Peyer's patch (tissue), 4 donors: Measurements from ENCODE around the gene TPM1. TPM values are rescaled to one million over a fixed set of nuclear protein-coding genes. Genes with fewer than 3 reads are reported as not detected.
A peak's percentile ranks its signal among the peaks of the same experiment; 100 is the strongest.
"Not testable (repeated sequence)": the region's sequence is repeated elsewhere in the genome, so short reads cannot be mapped to it uniquely, and the experiment has no call there.

Source experiments
- DNase-seq, 3 donors: peaks; one replicate each; pipeline ENCODE4 v3.0.0-alpha.2; 2017 to 2019
- H3K27ac ChIP-seq, 4 donors: fragments of 200-600 bp; sonication (generic); one replicate each; pipeline ENCODE4 v1.5.1; 2016 to 2019
- H3K27me3 ChIP-seq, 2 donors: fragments of 200-600 bp; sonication (generic); one replicate each; pipeline ENCODE4 v1.5.1; 2019
- H3K36me3 ChIP-seq, 3 donors: fragments of 200-600 bp; sonication (generic); one replicate each; pipeline ENCODE4 v1.5.1; 2016 to 2019
- H3K4me1 ChIP-seq, 4 donors: fragments of 200-600 bp; sonication (generic); one replicate each; pipeline ENCODE4 v1.5.1; 2016 to 2019
- H3K4me3 ChIP-seq, 4 donors: fragments of 200-600 bp; sonication (generic); 1 replicate in 3 of 4; 2 replicates in 1 of 4; pipeline ENCODE4 v1.5.1; 2016 to 2019; ENCODE audit warnings: mild to moderate bottlenecking in 1 of 4
- H3K9me3 ChIP-seq, 4 donors: fragments of 200-600 bp; sonication (generic); one replicate each; pipeline ENCODE4 v1.5.1; 2016 to 2019; ENCODE audit warnings: mild to moderate bottlenecking in 1 of 4
- CTCF ChIP-seq, 6 experiments: fragments of 450-650 bp in 4 of 6; fragments of 200-600 bp in 2 of 6; sonication (generic) in 1 of 6; IDR thresholded peaks; one replicate each; pipeline ENCODE4 v1.5.1; 2017 to 2019; ENCODE audit warnings: antibody characterized with exemption in 6 of 6, mild to moderate bottlenecking in 3 of 6, moderate library complexity in 1 of 6
- POLR2A ChIP-seq, 2 donors: fragments of 450-650 bp; IDR thresholded peaks; one replicate each; pipeline ENCODE4 v1.5.1; 2017; ENCODE audit warnings: antibody characterized with exemption in 2 of 2, mild to moderate bottlenecking in 2 of 2, moderate library complexity in 2 of 2
- total RNA-seq, 4 donors: library from RNA; depleted of rRNA; stranded (reverse); fragments of >200 nt; gene quantifications; one replicate each; pipeline ENCODE4 v1.1.0, GENCODE V29; 2016

The TPM1 gene
- total RNA-seq, 4 donors from 2014 or later, result 555 to 997 (median 617) TPM

GRCh38 chr15:63096178-63096577 lies 53.6 kb downstream of the TPM1 start:
- no peak overlapping the region for H3K4me3 ChIP-seq
- peaks cover 0 to 7% (median 1%) of the 10 kb centered on the region in 4 donors for H3K4me1 ChIP-seq
- DNase-seq, result no peak
- H3K27me3 ChIP-seq, result no peaks in the 10 kb centered on the region
- H3K9me3 ChIP-seq, result no peaks in the 10 kb centered on the region
- TF ChIP-seq CTCF (IDR thresholded peaks at IDR 0.05) (no peak), POLR2A (IDR thresholded peaks at IDR 0.05) (no peak)
- H3K27ac ChIP-seq, result no peak overlapping the region
- no peaks in the 10 kb centered on the region for H3K36me3 ChIP-seq

- not testable (repeated sequence) for H3K27me3 ChIP-seq, H3K9me3 ChIP-seq, H3K4me3 ChIP-seq, H3K36me3 ChIP-seq, H3K27ac ChIP-seq, H3K4me1 ChIP-seq, DNase-seq
These were observed 56.4 kb downstream of the TPM1 start for GRCh38 chr15:63098901-63099300.

DNA sequence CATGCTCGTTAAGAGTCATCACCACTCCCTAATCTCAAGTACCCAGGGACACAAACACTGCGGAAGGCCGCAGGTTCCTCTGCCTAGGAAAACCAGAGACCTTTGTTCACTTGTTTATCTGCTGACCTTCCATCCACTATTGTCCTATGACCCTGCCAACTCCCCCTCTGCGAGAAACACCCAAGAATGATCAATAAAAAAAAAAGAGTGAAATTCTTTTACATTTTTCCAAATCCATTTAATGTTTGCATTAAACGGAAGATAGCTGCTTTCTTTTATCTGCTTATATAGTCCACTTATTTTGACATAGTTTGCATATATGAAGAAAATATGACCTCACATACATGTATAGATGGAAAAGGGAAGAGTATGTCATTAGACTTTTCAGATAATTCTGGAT lies 57.0 kb downstream of the TPM1 start:
- not testable (repeated sequence) for DNase-seq, H3K4me1 ChIP-seq, H3K27ac ChIP-seq, H3K36me3 ChIP-seq, H3K27me3 ChIP-seq, H3K4me3 ChIP-seq, H3K9me3 ChIP-seq

DNA sequence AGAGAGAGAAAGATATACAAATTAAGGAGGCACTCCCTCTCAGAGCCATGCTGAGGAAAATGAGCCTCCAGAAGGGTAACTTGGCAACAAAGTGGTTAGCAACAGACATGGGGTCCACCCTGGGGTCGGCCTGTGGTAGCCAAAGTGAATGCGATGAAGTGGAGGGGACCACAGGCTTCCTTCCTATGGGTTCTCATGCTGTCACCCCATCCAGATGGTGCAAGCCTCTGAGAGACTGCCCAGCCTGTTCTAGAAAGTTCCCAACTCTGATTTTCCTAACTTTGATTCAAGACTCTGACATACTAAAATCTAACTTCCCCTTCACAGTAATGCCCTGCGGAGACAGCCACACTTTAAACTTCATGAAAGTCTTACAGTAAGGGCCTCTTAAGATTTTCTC lies 60.9 kb downstream of the TPM1 start:
- Histone ChIP-seq H3K36me3 (no peaks in the 10 kb centered on the region), H3K27me3 (no peaks in the 10 kb centered on the region), H3K4me1 (peaks cover 0 to 8% (median 0%) of the 10 kb centered on the region in 4 donors), H3K4me3 (no peak overlapping the region), H3K9me3 (no peaks in the 10 kb centered on the region), H3K27ac (no peak overlapping the region)
- no peak for DNase-seq
- no peak for TF ChIP-seq POLR2A (IDR thresholded peaks at IDR 0.05)
- no peak for TF ChIP-seq CTCF (IDR thresholded peaks at IDR 0.05)

DNA sequence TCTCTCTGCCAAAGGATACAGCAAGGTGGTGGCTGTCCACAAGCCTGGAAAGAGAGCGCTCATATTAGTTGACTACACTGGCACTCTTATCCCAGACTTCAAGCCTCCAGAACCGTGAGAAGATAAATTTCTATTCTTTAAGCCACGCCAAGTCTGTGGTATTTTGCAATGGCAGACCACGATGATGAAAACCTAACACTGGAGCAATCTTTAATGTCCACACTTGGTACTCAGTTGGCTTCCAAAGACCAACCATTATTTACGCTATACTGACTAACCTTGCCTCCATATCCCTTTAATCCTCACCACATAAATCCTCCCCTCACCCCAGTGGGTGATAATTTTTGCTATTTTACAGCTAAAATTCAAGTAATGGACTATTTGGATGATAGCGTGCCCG lies 62.2 kb downstream of the TPM1 start:
- no peaks in the 10 kb centered on the region for H3K27me3 ChIP-seq
- TF ChIP-seq CTCF (IDR thresholded peaks at IDR 0.05) (no peak), POLR2A (IDR thresholded peaks at IDR 0.05) (no peak)
- H3K9me3 ChIP-seq, result no peaks in the 10 kb centered on the region
- DNase-seq, result no peak
- H3K27ac ChIP-seq, result no peak overlapping the region
- H3K36me3 ChIP-seq, result no peaks in the 10 kb centered on the region
- H3K4me3 ChIP-seq, result no peak overlapping the region
- H3K4me1 ChIP-seq, result peaks cover 0 to 16% (median 0%) of the 10 kb centered on the region in 4 donors

DNA sequence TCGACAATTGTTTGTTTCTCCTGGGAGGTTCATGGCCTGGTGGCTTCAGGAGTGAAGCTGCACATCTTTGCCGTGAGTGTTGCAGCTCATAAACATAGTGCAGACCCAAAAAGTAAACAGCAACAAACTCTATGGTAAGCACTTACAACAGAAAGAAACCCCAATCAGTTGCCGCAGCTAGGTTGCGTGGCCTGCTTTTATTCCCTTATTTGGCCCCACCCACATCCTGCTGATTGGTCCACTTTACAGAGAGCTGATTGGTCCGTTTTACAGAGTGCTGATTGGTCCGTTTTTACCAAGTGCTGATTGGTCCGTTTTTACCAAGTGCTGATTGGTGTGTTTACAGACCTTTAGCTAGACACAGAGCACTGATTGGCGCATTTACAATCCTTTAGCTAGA lies 62.8 kb downstream of the TPM1 start:
- not testable (repeated sequence) for H3K36me3 ChIP-seq, H3K27ac ChIP-seq, H3K27me3 ChIP-seq, DNase-seq, H3K9me3 ChIP-seq, H3K4me3 ChIP-seq
- peaks cover 0 to 16% (median 0%) of the 10 kb centered on the region in 4 donors for H3K4me1 ChIP-seq

GRCh38 chr15:63107895-63108546 lies 65.5 kb downstream of the TPM1 start:
- DNase-seq, result peak in 1 of 3 donors; percentile 55
- Histone ChIP-seq H3K9me3 (no peaks in the 10 kb centered on the region), H3K36me3 (no peaks in the 10 kb centered on the region), H3K27ac (peak overlapping the region in 2 of 4 donors; percentile 37 to 64), H3K4me3 (no peak overlapping the region), H3K27me3 (no peaks in the 10 kb centered on the region), H3K4me1 (peaks cover 0 to 16% (median 0%) of the 10 kb centered on the region in 4 donors)
- TF ChIP-seq CTCF (IDR thresholded peaks at IDR 0.05) (no peak), POLR2A (IDR thresholded peaks at IDR 0.05) (no peak)
